ENCODE results near the gene NUDT7. TPM values are rescaled to one million over a fixed set of nuclear protein-coding genes. Genes with fewer than 3 reads are reported as not detected.

The NUDT7 gene
- total RNA-seq, 2 donors from 2014 or later, result 6.1 to 10.9 TPM

- Mint-ChIP-seq H3K27ac (no peak overlapping the region), H3K4me1 (peaks cover 10% of the 10 kb centered on the region), H3K9me3 (peaks cover 6% of the 10 kb centered on the region), H3K36me3 (ENCODE audit: low read depth) (peaks cover 3% of the 10 kb centered on the region), H3K4me3 (no peak overlapping the region), H3K27me3 (ENCODE audit: insufficient read depth) (peaks cover 52% of the 10 kb centered on the region)
- 94 to 100% methylated on average over 13 to 37 of the region's 38 CpGs for WGBS, 2 experiments (ENCODE audit: insufficient coverage in 1 of 2, insufficient read length in 1 of 2)
- Histone ChIP-seq H3K9ac (ENCODE audit: extremely low read depth, low read length, poor library complexity, severe bottlenecking) (no peak overlapping the region), H3K27me3 (ENCODE audit: control insufficient read depth, insufficient read depth, low read length, poor library complexity, severe bottlenecking) (peaks cover 45% of the 10 kb centered on the region), H3K4me1 (ENCODE audit: control insufficient read depth, insufficient read depth, low read length) (no peaks in the 10 kb centered on the region), H3K27ac (ENCODE audit: low read depth, low read length) (no peak overlapping the region), H3K36me3 (ENCODE audit: control insufficient read depth, insufficient read depth, low read length) (no peaks in the 10 kb centered on the region), H3K4me3 (ENCODE audit: low read length) (no peak overlapping the region), H3K9me3 (ENCODE audit: control insufficient read depth, low read length) (peaks cover 11% of the 10 kb centered on the region)
- DNase-seq, result no peak
- peak; percentile 64 for TF ChIP-seq CTCF (conservative IDR thresholded peaks at IDR 0.05)
Measured at GRCh38 chr16:77784441-77785372, 62.4 kb downstream of the NUDT7 start.

GRCh38 chr16:77785373-77785764, 63.1 kb downstream of the NUDT7 start:
- Mint-ChIP-seq H3K9me3 (peaks cover 6% of the 10 kb centered on the region), H3K4me1 (peaks cover 11% of the 10 kb centered on the region), H3K36me3 (ENCODE audit: low read depth) (peaks cover 3% of the 10 kb centered on the region), H3K27ac (no peak overlapping the region), H3K4me3 (no peak overlapping the region), H3K27me3 (ENCODE audit: insufficient read depth) (peaks cover 55% of the 10 kb centered on the region)
- H3K9ac ChIP-seq (ENCODE audit: extremely low read depth, low read length, poor library complexity, severe bottlenecking), result no peak overlapping the region
- H3K36me3 ChIP-seq (ENCODE audit: control insufficient read depth, insufficient read depth, low read length), result no peaks in the 10 kb centered on the region
- DNase-seq, result no peak
- no peak for TF ChIP-seq CTCF (conservative IDR thresholded peaks at IDR 0.05)
- H3K9me3 ChIP-seq (ENCODE audit: control insufficient read depth, low read length), result peaks cover 11% of the 10 kb centered on the region
- peaks cover 48% of the 10 kb centered on the region for H3K27me3 ChIP-seq (ENCODE audit: control insufficient read depth, insufficient read depth, low read length, poor library complexity, severe bottlenecking)
- WGBS, 2 experiments (ENCODE audit: insufficient coverage in 1 of 2, insufficient read length in 1 of 2), result 84 to 87% methylated on average over 2 of the region's 2 CpGs
- H3K4me1 ChIP-seq (ENCODE audit: control insufficient read depth, insufficient read depth, low read length), result no peaks in the 10 kb centered on the region
- no peak overlapping the region for H3K4me3 ChIP-seq (ENCODE audit: low read length)
- no peak overlapping the region for H3K27ac ChIP-seq (ENCODE audit: low read depth, low read length)

GRCh38 chr16:77786186-77786847, 64.0 kb downstream of the NUDT7 start:
- Mint-ChIP-seq H3K9me3 (peaks cover 6% of the 10 kb centered on the region), H3K36me3 (ENCODE audit: low read depth) (peaks cover 3% of the 10 kb centered on the region), H3K27me3 (ENCODE audit: insufficient read depth) (peaks cover 63% of the 10 kb centered on the region), H3K4me3 (no peak overlapping the region), H3K27ac (no peak overlapping the region), H3K4me1 (peaks cover 11% of the 10 kb centered on the region)
- H3K27me3 ChIP-seq (ENCODE audit: control insufficient read depth, insufficient read depth, low read length, poor library complexity, severe bottlenecking), result peaks cover 57% of the 10 kb centered on the region
- no peaks in the 10 kb centered on the region for H3K36me3 ChIP-seq (ENCODE audit: control insufficient read depth, insufficient read depth, low read length)
- H3K4me3 ChIP-seq (ENCODE audit: low read length), result no peak overlapping the region
- no peaks in the 10 kb centered on the region for H3K4me1 ChIP-seq (ENCODE audit: control insufficient read depth, insufficient read depth, low read length)
- H3K9me3 ChIP-seq (ENCODE audit: control insufficient read depth, low read length), result peaks cover 11% of the 10 kb centered on the region
- TF ChIP-seq CTCF (conservative IDR thresholded peaks at IDR 0.05), result no peak
- WGBS, 2 experiments (ENCODE audit: insufficient coverage in 1 of 2, insufficient read length in 1 of 2), result 89 to 94% methylated on average over 3 to 5 of the region's 5 CpGs
- no peak overlapping the region for H3K9ac ChIP-seq (ENCODE audit: extremely low read depth, low read length, poor library complexity, severe bottlenecking)
- H3K27ac ChIP-seq (ENCODE audit: low read depth, low read length), result no peak overlapping the region
- DNase-seq, result no peak
